Measurements from ENCODE around the gene SLC1A2.

The SLC1A2 gene

DNA sequence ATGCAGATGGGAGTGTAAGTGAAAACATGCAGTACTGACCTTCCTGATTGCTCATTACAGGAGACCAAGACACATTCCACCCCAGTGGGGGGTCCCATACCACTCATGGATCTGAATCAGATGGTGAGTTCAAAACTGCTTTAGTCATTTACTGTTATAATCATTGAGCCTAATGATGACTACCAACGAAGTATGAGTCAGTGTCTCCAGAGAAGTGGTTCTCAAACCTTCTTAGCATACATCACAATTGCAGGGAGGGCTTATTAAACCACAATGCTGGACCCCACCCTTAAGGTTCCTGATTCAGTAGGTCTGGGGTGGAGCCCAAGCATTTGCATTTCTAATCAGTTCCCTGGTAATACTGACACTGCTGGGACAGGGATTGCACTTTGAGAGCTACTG lies 204.6 kb downstream of the SLC1A2 start:
- DNase-seq: no peak

DNA sequence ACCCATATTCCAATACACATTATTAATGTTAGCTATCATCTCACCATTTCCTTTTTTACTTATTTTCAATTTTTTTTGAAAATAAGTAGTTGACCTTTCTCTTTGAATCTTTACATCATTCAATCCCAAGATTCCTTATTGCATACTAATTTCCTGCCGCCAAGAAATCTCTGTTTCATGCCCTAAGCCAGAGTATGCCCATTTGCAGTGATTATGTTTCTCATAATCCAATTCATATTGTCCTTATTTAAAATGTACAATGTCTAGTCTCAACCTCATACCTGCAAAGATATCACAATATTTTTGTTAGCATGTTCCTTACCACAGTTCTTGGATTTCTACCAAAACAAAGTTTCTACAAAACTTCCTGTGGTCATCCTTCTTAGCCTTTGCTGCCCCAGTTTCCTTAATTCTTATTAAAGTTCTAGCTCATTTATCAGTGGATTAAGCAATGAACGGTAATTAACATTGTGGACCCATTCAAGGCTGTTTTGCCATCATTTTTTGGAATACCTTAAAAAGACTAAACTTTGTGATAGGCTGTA lies 205.1 kb downstream of the SLC1A2 start:
- DNase-seq: no peak

DNA sequence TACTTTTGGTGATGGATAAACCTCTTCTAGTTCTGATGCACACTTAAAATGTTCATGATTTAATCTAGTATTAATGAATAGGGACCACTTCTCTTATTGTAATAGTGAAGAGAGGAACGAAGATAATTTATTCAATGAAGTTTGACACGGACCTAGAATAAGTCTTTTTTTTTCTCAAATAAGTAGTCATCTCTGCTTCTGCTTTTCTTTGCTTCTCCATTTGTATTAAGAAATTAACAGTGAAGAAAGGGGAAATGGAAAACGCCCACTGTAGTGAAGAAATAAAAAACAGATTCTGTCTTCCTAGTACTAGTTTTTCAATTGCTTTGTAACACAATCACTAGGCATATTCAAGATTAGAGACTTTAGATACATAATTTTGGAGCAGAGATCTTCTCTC lies 207.4 kb downstream of the SLC1A2 start:
- DNase-seq: no peak

DNA sequence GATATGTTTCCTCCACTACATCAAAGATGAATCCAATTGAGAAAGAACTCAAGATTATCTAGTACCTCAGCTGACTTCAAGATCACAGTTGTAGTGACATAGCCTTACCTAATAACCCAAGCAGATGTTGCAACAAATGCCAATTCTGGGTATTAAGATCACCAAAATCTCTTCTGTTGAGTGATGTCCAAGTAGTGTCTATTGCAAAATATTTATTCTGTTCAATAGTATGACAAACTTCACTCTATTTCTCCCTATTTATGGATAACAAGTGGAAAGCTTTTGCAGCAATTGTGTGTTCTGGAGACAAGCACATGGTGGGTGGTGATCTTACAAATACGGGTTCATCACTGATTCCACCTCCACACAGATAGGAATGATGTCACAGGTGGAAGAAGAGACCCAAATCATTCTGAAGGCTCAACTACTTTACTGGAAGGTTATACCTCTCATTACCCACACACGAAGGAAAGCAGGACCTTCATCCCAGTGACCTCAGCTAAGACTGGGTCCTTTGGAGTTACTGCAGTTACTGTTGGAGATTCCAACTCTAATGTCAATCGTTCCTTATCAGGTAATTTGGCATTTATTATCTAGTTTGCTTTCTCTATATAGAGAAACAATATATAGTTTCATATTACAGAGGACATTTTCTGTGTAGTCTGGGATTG lies 208.3 kb downstream of the SLC1A2 start:
- DNase-seq: no peak

DNA sequence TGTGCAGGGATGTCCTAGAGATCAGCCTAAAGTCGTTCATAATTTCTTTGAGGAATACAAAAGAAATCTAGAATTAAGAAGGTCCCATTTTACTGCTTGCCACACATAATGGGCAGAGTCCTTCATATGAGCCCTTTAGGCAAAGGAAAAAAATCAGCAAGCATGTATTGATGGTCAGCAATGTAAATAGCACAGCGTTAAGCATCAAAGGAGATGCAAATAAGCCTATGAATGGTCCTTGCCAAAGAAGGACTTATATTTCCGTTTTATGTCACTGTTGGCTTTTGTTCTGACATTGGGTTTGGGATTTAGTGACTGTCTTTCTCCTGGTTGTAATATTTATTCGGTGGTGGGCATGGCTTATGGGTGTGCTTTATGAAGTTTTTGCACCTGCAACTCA lies 210.6 kb downstream of the SLC1A2 start:
- no peak for DNase-seq

DNA sequence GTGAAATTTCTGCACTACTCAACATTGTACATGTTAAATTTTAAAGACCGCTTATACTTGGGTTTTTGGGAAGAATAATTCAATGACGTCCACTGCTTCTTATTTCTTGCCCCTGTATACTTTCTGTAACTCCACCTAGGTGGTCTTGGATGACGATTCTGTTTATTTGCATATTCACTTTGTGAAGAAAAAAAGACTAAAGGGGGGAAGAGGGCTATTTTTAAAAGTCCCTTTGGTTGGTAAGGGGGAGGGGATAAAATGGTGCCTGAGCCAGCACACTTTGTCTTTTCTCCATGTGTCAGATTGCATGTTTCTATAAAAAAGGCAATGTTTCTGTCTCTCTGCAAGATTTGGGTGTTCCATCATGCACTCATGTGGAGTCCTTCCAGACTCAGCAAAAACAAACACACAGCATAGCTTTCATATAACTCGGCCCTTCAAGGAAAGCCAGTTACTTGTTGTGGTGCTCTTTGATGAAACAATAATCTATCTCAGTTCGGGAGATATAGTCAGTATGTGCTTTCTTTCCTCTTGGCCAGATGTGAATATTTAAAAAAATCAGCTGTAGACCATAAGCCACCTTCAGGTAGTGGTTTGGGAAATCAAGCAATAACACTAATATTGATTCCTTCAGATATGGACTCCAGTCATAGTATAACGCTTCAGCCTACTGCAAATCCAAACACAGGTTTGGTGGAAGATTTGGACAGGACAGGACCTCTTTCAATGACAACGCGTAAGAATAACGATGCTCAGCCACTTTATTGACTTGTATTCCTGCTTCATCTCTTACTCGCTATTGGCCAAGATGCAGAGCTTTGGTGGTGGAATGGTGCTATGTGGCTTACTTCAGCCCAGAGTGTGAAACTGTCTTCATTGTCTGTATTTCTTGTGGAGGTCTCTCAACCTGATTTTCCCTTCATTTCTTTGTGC lies 211.6 kb downstream of the SLC1A2 start:
- DNase-seq: no peak

DNA sequence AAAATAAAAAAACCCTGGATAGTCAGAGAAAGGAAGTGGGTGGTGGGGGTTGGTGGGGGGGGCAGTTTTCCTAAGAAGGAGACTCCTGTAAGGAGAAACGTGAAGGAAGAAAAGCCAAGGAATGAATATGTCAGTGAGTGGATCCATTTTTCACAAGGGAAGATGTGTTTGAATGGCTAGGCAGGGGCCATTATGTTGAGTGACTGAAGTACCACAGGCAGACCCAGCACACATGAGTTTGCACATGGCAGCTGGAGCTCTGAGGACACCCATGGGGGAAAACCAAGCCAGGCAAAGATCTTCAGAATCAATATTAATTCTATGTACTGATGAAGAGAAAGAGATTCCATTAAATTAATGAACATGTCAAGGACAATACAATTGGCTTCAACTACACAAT lies 212.7 kb downstream of the SLC1A2 start:
- no peak for DNase-seq

- DNase-seq: no peak
Measured at GRCh38 chr11:35204614-35205013, 214.7 kb downstream of the SLC1A2 start.
